22Rv1 (cell line): ENCODE data around the gene ATG2B.

ENCODE experiments used
- H3K27ac ChIP-seq: fragments of 450-650 bp; 2 replicates; pipeline ENCODE4 v1.5.1; 2017
- CTCF ChIP-seq: fragments of 450-650 bp; IDR thresholded peaks from 2 replicates; pipeline ENCODE4 v1.5.1; 2017; ENCODE audit warnings: mild to moderate bottlenecking
- ZFX ChIP-seq: fragments of 450-650 bp; IDR thresholded peaks from 2 replicates; pipeline ENCODE4 v1.6.1; 2017; ENCODE audit warnings: antibody characterized with exemption, borderline replicate concordance

ATG2B gene

GRCh38 chr14:96231056-96231455, 132.1 kb downstream of the ATG2B start:
- H3K27ac ChIP-seq, result no peak overlapping the region
- TF ChIP-seq CTCF (no peak), ZFX (no peak)

DNA sequence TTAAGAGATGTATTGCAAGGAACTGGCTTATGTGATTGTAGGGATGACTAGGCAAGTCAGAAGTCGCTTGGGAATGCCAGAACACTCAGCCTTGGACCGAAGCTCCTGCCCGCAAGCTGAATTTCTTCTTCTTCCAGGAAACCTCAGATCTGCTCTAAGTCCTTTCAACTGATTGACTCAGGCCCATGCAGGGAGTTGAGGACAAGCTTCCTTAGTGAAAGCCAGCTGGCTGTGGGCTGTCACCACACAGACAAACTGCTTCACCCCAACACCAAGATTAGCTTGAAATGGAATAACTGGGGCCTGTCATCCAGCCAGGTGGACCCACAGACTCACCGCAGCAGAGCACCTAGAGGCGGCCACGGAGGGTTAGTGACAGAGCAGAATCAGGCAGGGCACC, 133.8 kb downstream of the ATG2B start:
- H3K27ac ChIP-seq, result no peak overlapping the region
- TF ChIP-seq ZFX (no peak), CTCF (no peak)
